HEK293 (cell line): ENCODE results near the gene NDRG3.

Experiments used
- CTCF ChIA-PET: fragments of 350-600 bp; formaldehyde crosslinking; extraction: SDS; loops from one replicate; lab custom pipeline; 2021; ENCODE audit warnings: antibody characterized with exemption; lab: Yijun Ruan, JAX
- POLR2A ChIA-PET: fragments of 300-600 bp; formaldehyde crosslinking; extraction: SDS; loops from one replicate; lab custom pipeline; 2020; ENCODE audit warnings: antibody characterized with exemption, inconsistent platforms; lab: Yijun Ruan, JAX
- H3K27ac ChIP-seq: fragments of 200-500 bp; sonication (Bioruptor generic); 2 replicates; pipeline ENCODE4 v1.5.1; 2014; ENCODE audit warnings: low read depth, low read length, control low read depth, inconsistent platforms; ENCODE audit errors: extremely low read depth
- H3K36me3 ChIP-seq, 2 experiments: fragments of 200-500 bp in 1 of 2; sonication (Bioruptor generic) in 1 of 2; 1 replicate in 1 of 2; 2 replicates in 1 of 2; pipeline ENCODE4 v1.5.1; 2014 to 2017; ENCODE audit warnings: inconsistent platforms in 2 of 2, low read length in 2 of 2; ENCODE audit not compliant: control insufficient read depth in 2 of 2, insufficient read depth in 1 of 2
- H3K4me1 ChIP-seq: fragments of 200-500 bp; sonication (Bioruptor generic); 2 replicates; pipeline ENCODE4 v1.5.1; 2014; ENCODE audit warnings: mild to moderate bottlenecking, low read length, inconsistent platforms; ENCODE audit not compliant: control insufficient read depth, insufficient read depth
- H3K4me3 ChIP-seq: 2 replicates; pipeline ENCODE4 v1.5.1; 2011; ENCODE audit warnings: low read depth, mild to moderate bottlenecking, control low read depth, low read length, moderate library complexity
- H3K9me3 ChIP-seq: fragments of 200-500 bp; sonication (Bioruptor generic); 2 replicates; pipeline ENCODE4 v1.5.1; 2014; ENCODE audit warnings: low read depth, low read length, inconsistent platforms; ENCODE audit not compliant: control insufficient read depth, insufficient read depth
- HOXA7 ChIP-seq: sonication (generic); formaldehyde crosslinking; IDR thresholded peaks from 2 replicates; pipeline ENCODE4 v1.8.1; 2022; ENCODE audit warnings: missing genetic modification reagents, borderline replicate concordance
- KLF10 ChIP-seq: fragments of 450-650 bp; IDR thresholded peaks from 2 replicates; pipeline ENCODE4 v1.5.1; 2018; ENCODE audit warnings: missing biosample characterization, mild to moderate bottlenecking, missing genetic modification characterization
- KLF7 ChIP-seq: fragments of 450-650 bp; formaldehyde crosslinking; IDR thresholded peaks from 2 replicates; pipeline ENCODE4 v1.5.1; 2016; ENCODE audit warnings: missing biosample characterization, missing genetic modification characterization, borderline replicate concordance
- SP2 ChIP-seq: fragments of 450-650 bp; formaldehyde crosslinking; IDR thresholded peaks from 2 replicates; pipeline ENCODE4 v1.5.1; 2016; ENCODE audit warnings: missing biosample characterization, missing genetic modification characterization
- WT1 ChIP-seq: fragments of 450-650 bp; formaldehyde crosslinking; IDR thresholded peaks from 2 replicates; pipeline ENCODE4 v1.5.1; 2016; ENCODE audit warnings: missing biosample characterization, missing genetic modification characterization
- ZBTB7A ChIP-seq: fragments of 450-650 bp; formaldehyde crosslinking; IDR thresholded peaks from 2 replicates; pipeline ENCODE4 v1.5.1; 2016; ENCODE audit warnings: low read depth, missing biosample characterization, missing genetic modification characterization
- ZFHX2 ChIP-seq: fragments of 450-650 bp; formaldehyde crosslinking; conservative IDR thresholded peaks from 2 replicates; pipeline ENCODE4 v1.5.1; 2016; ENCODE audit warnings: missing biosample characterization, missing genetic modification characterization
- ZFP37 ChIP-seq: fragments of 450-650 bp; formaldehyde crosslinking; IDR thresholded peaks from 2 replicates; pipeline ENCODE4 v1.5.1; 2016; ENCODE audit warnings: missing biosample characterization, missing genetic modification characterization
- ZNF157 ChIP-seq: fragments of 450-650 bp; formaldehyde crosslinking; IDR thresholded peaks from 2 replicates; pipeline ENCODE4 v1.5.1; 2016; ENCODE audit warnings: missing biosample characterization, missing genetic modification characterization
- ZNF223 ChIP-seq: fragments of 450-650 bp; formaldehyde crosslinking; IDR thresholded peaks from 2 replicates; pipeline ENCODE4 v1.5.1; 2016; ENCODE audit warnings: missing biosample characterization, missing genetic modification characterization
- ZNF239 ChIP-seq: fragments of 450-650 bp; formaldehyde crosslinking; IDR thresholded peaks from 2 replicates; pipeline ENCODE4 v1.5.1; 2016; ENCODE audit warnings: missing biosample characterization, missing genetic modification characterization
- ZNF423 ChIP-seq: fragments of 450-650 bp; formaldehyde crosslinking; IDR thresholded peaks from 2 replicates; pipeline ENCODE4 v1.5.1; 2016; ENCODE audit warnings: missing biosample characterization, missing genetic modification characterization
- ZNF544 ChIP-seq: fragments of 450-650 bp; formaldehyde crosslinking; IDR thresholded peaks from 2 replicates; pipeline ENCODE4 v1.5.0; 2017; ENCODE audit warnings: missing biosample characterization, missing genetic modification characterization
- ZNF561 ChIP-seq: fragments of 450-650 bp; IDR thresholded peaks from 2 replicates; pipeline ENCODE4 v1.5.1; 2018; ENCODE audit warnings: missing biosample characterization, missing genetic modification characterization, borderline replicate concordance
- ZNF624 ChIP-seq: fragments of 450-650 bp; formaldehyde crosslinking; IDR thresholded peaks from 2 replicates; pipeline ENCODE4 v1.5.1; 2017; ENCODE audit warnings: missing biosample characterization, missing genetic modification characterization
- ZNF664 ChIP-seq: fragments of 450-650 bp; formaldehyde crosslinking; IDR thresholded peaks from 2 replicates; pipeline ENCODE4 v1.5.1; 2016; ENCODE audit warnings: missing biosample characterization, missing genetic modification characterization
- ZNF776 ChIP-seq: fragments of 450-650 bp; formaldehyde crosslinking; IDR thresholded peaks from 2 replicates; pipeline ENCODE4 v1.5.0; 2017; ENCODE audit warnings: missing biosample characterization, missing genetic modification characterization, borderline replicate concordance
- ZNF830 ChIP-seq: fragments of 450-650 bp; IDR thresholded peaks from 2 replicates; pipeline ENCODE4 v1.5.0; 2018; ENCODE audit warnings: missing biosample characterization, missing genetic modification characterization, low read depth, mild to moderate bottlenecking, moderate library complexity
- ZSCAN16 ChIP-seq: fragments of 450-650 bp; formaldehyde crosslinking; IDR thresholded peaks from 2 replicates; pipeline ENCODE4 v1.5.1; 2016; ENCODE audit warnings: missing biosample characterization, missing genetic modification characterization
- ZSCAN23 ChIP-seq: fragments of 450-650 bp; formaldehyde crosslinking; IDR thresholded peaks from 2 replicates; pipeline ENCODE4 v1.5.1; 2016; ENCODE audit warnings: missing biosample characterization, missing genetic modification characterization
- TF ChIP-seq, protein P1 (sequence below): fragments of 450-650 bp; formaldehyde crosslinking; IDR thresholded peaks from 2 replicates; pipeline ENCODE4 v1.5.1; 2016; ENCODE audit warnings: missing biosample characterization, missing genetic modification characterization
- TF ChIP-seq, protein P2 (sequence below): fragments of 450-650 bp; formaldehyde crosslinking; IDR thresholded peaks from 2 replicates; pipeline ENCODE4 v1.5.1; 2016; ENCODE audit warnings: missing biosample characterization, missing genetic modification characterization
- TF ChIP-seq, protein P3 (sequence below): fragments of 450-650 bp; formaldehyde crosslinking; IDR thresholded peaks from 2 replicates; pipeline ENCODE4 v1.5.1; 2016; ENCODE audit warnings: missing biosample characterization, missing genetic modification characterization
- TF ChIP-seq, protein P4 (sequence below): fragments of 450-650 bp; formaldehyde crosslinking; IDR thresholded peaks from 2 replicates; pipeline ENCODE4 v1.5.1; 2016; ENCODE audit warnings: missing biosample characterization, missing genetic modification characterization
- TF ChIP-seq, protein P5 (sequence below): fragments of 450-650 bp; formaldehyde crosslinking; IDR thresholded peaks from 2 replicates; pipeline ENCODE4 v1.5.1; 2016; ENCODE audit warnings: missing biosample characterization, missing genetic modification characterization
- TF ChIP-seq, protein P6 (sequence below): fragments of 450-650 bp; formaldehyde crosslinking; IDR thresholded peaks from 2 replicates; pipeline ENCODE4 v1.5.1; 2017; ENCODE audit warnings: missing biosample characterization, missing genetic modification characterization

The NDRG3 gene

DNA sequence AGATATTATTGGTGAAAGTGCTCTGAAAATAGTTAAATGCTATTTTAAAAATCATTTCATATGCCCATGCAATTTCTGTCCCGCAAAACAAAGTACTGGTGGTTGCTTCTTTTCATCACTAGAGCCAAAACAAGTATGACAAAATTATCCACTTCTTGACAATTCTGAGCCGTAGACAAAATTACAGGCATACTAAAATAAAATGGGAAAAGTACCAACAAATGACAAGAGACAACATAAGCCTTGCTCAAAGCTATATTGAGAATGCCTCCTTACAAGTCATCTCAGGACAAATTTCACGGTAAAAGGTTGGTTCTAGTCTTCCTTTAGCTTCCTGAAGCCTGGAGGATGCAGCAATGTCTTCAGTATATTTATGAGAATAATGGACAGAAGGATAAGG is 28.9 kb downstream of the NDRG3 start:
- CTCF ChIA-PET = interaction anchor here (0.6 to 1.3 kb wide), 4 partner anchors 28 to 514 kb away, joined by 3 to 5 read pairs (median 4); no protein-coding TSS in a partner anchor
- no peak overlapping the region for H3K27ac ChIP-seq
- peaks cover 0 to 24% of the 10 kb centered on the region in 2 experiments; a peak in 2 of 3 replicates for H3K36me3 ChIP-seq
- POLR2A ChIA-PET = no interaction called here
- H3K4me1 ChIP-seq = no peaks in the 10 kb centered on the region
- no peaks in the 10 kb centered on the region for H3K9me3 ChIP-seq
- H3K4me3 ChIP-seq = no peak overlapping the region
- no peak for TF ChIP-seq ZFP37 (tag by site-specific recombination)
- TF ChIP-seq SP2 (tag by site-specific recombination) = no peak
- TF ChIP-seq ZNF239 (tag by site-specific recombination) = no peak
- no peak for TF ChIP-seq KLF7 (tag by site-specific recombination)
- no peak for TF ChIP-seq ZNF544 (tag by site-specific recombination)
- TF ChIP-seq, protein P1, sequence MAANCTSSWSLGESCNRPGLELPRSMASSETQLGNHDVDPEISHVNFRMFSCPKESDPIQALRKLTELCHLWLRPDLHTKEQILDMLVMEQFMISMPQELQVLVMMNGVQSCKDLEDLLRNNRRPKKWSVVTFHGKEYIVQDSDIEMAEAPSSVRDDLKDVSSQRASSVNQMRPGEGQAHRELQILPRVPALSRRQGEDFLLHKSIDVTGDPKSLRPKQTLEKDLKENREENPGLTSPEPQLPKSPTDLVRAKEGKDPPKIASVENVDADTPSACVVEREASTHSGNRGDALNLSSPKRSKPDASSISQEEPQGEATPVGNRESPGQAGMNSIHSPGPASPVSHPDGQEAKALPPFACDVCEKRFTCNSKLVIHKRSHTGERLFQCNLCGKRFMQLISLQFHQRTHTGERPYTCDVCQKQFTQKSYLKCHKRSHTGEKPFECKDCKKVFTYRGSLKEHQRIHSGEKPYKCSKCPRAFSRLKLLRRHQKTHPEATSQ (tag by site-specific recombination) = no peak
- TF ChIP-seq ZNF157 = no peak
- no peak for TF ChIP-seq KLF10
- TF ChIP-seq ZSCAN23 = no peak
- TF ChIP-seq, protein P2, sequence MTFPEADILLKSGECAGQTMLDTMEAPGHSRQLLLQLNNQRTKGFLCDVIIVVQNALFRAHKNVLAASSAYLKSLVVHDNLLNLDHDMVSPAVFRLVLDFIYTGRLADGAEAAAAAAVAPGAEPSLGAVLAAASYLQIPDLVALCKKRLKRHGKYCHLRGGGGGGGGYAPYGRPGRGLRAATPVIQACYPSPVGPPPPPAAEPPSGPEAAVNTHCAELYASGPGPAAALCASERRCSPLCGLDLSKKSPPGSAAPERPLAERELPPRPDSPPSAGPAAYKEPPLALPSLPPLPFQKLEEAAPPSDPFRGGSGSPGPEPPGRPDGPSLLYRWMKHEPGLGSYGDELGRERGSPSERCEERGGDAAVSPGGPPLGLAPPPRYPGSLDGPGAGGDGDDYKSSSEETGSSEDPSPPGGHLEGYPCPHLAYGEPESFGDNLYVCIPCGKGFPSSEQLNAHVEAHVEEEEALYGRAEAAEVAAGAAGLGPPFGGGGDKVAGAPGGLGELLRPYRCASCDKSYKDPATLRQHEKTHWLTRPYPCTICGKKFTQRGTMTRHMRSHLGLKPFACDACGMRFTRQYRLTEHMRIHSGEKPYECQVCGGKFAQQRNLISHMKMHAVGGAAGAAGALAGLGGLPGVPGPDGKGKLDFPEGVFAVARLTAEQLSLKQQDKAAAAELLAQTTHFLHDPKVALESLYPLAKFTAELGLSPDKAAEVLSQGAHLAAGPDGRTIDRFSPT (tag by site-specific recombination) = no peak
- no peak for TF ChIP-seq ZNF223 (tag by site-specific recombination)
- TF ChIP-seq ZFHX2 = no peak
- TF ChIP-seq ZSCAN16 (tag by site-specific recombination) = no peak
- TF ChIP-seq ZNF423 (tag by site-specific recombination) = no peak
- TF ChIP-seq, protein P3, sequence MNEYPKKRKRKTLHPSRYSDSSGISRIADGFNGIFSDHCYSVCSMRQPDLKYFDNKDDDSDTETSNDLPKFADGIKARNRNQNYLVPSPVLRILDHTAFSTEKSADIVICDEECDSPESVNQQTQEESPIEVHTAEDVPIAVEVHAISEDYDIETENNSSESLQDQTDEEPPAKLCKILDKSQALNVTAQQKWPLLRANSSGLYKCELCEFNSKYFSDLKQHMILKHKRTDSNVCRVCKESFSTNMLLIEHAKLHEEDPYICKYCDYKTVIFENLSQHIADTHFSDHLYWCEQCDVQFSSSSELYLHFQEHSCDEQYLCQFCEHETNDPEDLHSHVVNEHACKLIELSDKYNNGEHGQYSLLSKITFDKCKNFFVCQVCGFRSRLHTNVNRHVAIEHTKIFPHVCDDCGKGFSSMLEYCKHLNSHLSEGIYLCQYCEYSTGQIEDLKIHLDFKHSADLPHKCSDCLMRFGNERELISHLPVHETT (tag by site-specific recombination) = no peak
- TF ChIP-seq WT1 = no peak
- TF ChIP-seq ZBTB7A (tag by site-specific recombination) = no peak
- TF ChIP-seq, protein P4, sequence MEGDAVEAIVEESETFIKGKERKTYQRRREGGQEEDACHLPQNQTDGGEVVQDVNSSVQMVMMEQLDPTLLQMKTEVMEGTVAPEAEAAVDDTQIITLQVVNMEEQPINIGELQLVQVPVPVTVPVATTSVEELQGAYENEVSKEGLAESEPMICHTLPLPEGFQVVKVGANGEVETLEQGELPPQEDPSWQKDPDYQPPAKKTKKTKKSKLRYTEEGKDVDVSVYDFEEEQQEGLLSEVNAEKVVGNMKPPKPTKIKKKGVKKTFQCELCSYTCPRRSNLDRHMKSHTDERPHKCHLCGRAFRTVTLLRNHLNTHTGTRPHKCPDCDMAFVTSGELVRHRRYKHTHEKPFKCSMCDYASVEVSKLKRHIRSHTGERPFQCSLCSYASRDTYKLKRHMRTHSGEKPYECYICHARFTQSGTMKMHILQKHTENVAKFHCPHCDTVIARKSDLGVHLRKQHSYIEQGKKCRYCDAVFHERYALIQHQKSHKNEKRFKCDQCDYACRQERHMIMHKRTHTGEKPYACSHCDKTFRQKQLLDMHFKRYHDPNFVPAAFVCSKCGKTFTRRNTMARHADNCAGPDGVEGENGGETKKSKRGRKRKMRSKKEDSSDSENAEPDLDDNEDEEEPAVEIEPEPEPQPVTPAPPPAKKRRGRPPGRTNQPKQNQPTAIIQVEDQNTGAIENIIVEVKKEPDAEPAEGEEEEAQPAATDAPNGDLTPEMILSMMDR (tag by site-specific recombination) = no peak
- TF ChIP-seq, all 188 proteins: peak for 0

DNA sequence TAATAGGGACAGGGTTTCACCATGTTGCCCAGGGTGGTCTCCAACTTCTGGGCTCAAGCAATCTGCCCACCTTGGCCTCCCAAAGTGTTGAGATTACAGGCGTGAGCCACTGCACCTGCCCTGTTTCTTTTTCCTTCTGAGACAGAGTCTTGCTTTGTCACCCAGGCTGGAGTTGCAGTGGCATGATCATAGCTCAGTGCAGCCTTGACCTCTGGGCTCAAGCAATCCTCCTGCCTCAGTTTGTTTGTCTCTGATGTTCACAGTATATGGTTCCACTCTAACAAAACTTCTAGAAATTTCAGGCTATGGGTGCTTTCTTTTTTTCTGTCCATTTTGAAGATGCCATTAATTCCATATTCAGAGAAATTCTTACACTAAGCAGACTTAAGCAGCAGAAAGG is 33.1 kb downstream of the NDRG3 start:
- Histone ChIP-seq H3K36me3 (peaks cover 0 to 1% of the 10 kb centered on the region in 2 experiments; a peak in 2 of 3 replicates), H3K27ac (no peak overlapping the region), H3K4me3 (no peak overlapping the region), H3K4me1 (no peaks in the 10 kb centered on the region), H3K9me3 (no peaks in the 10 kb centered on the region)
- CTCF ChIA-PET = interaction anchor here (0.6 to 0.9 kb wide), 3 partner anchors 16 to 20 kb away, joined by 4 to 8 read pairs (median 4); no protein-coding TSS in a partner anchor
- POLR2A ChIA-PET = no interaction called here
- TF ChIP-seq ZNF830 (tag by site-specific recombination) = no peak
- TF ChIP-seq HOXA7 = no peak
- TF ChIP-seq ZNF624 (tag by site-specific recombination) = no peak
- TF ChIP-seq ZNF664 (tag by site-specific recombination) = no peak
- no peak for TF ChIP-seq ZNF561
- TF ChIP-seq ZNF776 (tag by site-specific recombination) = no peak
- TF ChIP-seq, protein P5, sequence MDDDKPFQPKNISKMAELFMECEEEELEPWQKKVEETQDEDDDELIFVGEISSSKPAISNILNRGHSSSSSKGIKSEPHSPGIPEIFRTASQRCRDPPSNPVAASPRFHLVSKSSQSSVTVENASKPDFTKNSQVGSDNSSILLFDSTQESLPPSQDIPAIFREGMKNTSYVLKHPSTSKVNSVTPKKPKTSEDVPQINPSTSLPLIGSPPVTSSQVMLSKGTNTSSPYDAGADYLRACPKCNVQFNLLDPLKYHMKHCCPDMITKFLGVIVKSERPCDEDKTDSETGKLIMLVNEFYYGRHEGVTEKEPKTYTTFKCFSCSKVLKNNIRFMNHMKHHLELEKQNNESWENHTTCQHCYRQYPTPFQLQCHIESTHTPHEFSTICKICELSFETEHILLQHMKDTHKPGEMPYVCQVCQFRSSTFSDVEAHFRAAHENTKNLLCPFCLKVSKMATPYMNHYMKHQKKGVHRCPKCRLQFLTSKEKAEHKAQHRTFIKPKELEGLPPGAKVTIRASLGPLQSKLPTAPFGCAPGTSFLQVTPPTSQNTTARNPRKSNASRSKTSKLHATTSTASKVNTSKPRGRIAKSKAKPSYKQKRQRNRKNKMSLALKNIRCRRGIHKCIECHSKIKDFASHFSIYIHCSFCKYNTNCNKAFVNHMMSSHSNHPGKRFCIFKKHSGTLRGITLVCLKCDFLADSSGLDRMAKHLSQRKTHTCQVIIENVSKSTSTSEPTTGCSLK (tag by site-specific recombination) = no peak
- TF ChIP-seq, protein P6, sequence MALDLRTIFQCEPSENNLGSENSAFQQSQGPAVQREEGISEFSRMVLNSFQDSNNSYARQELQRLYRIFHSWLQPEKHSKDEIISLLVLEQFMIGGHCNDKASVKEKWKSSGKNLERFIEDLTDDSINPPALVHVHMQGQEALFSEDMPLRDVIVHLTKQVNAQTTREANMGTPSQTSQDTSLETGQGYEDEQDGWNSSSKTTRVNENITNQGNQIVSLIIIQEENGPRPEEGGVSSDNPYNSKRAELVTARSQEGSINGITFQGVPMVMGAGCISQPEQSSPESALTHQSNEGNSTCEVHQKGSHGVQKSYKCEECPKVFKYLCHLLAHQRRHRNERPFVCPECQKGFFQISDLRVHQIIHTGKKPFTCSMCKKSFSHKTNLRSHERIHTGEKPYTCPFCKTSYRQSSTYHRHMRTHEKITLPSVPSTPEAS (tag by site-specific recombination) = no peak
- TF ChIP-seq WT1 = no peak
